NCI-H2081 (cell line): ENCODE measurements around the gene TNKS2.

ENCODE experiments used
- DNase-seq, 2 experiments: peaks; one replicate each; lab custom pipeline; 2025; lab: John Stamatoyannopoulos, UW

Gene TNKS2

GRCh38 chr10:91908337-91909116, 110.3 kb downstream of the TNKS2 start:
- DNase-seq: peak; percentile 79 to 80

- DNase-seq: peak; percentile 53 to 63
These were observed 111.0 kb downstream of the TNKS2 start, which contains the start of gene FGFBP3 for GRCh38 chr10:91909117-91909677. FGFBP3 (minus strand) TSS chr10:91909486; CDS start chr10:91908969, 517 bp downstream.

- DNase-seq: no peak
These were observed 112.2 kb downstream of the TNKS2 start for GRCh38 chr10:91910467-91910866.
